22Rv1 (cell line): Measurements from ENCODE around the gene PLGRKT.

ENCODE experiments used
- H3K27ac ChIP-seq: fragments of 450-650 bp; 2 replicates; pipeline ENCODE4 v1.5.1; 2017
- CTCF ChIP-seq: fragments of 450-650 bp; IDR thresholded peaks from 2 replicates; pipeline ENCODE4 v1.5.1; 2017; ENCODE audit warnings: mild to moderate bottlenecking
- ZFX ChIP-seq: fragments of 450-650 bp; IDR thresholded peaks from 2 replicates; pipeline ENCODE4 v1.6.1; 2017; ENCODE audit warnings: antibody characterized with exemption, borderline replicate concordance

The PLGRKT gene

GRCh38 chr9:5428172-5428571 is 9.6 kb downstream of the PLGRKT start:
- TF ChIP-seq ZFX (no peak), CTCF (no peak)
- no peak overlapping the region for H3K27ac ChIP-seq

GRCh38 chr9:5427005-5427404 is 10.7 kb downstream of the PLGRKT start:
- TF ChIP-seq ZFX (no peak), CTCF (no peak)
- H3K27ac ChIP-seq: no peak overlapping the region

GRCh38 chr9:5425006-5425628 is 12.6 kb downstream of the PLGRKT start:
- H3K27ac ChIP-seq: no peak overlapping the region
- TF ChIP-seq ZFX (no peak), CTCF (peak; percentile 79)

- no peak for TF ChIP-seq ZFX
- TF ChIP-seq CTCF: no peak
These were observed 15.4 kb downstream of the PLGRKT start for GRCh38 chr9:5422276-5422675.

GRCh38 chr9:5421163-5421562 is 16.6 kb downstream of the PLGRKT start:
- no peak overlapping the region for H3K27ac ChIP-seq
- no peak for TF ChIP-seq ZFX
- no peak for TF ChIP-seq CTCF

More at GRCh38 chr9:5422276-5422675, 15.4 kb downstream of the PLGRKT start:
- H3K27ac ChIP-seq: no peak overlapping the region

- H3K27ac ChIP-seq: no peak overlapping the region
- no peak for TF ChIP-seq CTCF
- TF ChIP-seq ZFX: no peak
These were observed 17.7 kb downstream of the PLGRKT start for GRCh38 chr9:5419987-5420386.

- H3K27ac ChIP-seq: no peak overlapping the region
- no peak for TF ChIP-seq CTCF
- TF ChIP-seq ZFX: no peak
These were observed 19.2 kb downstream of the PLGRKT start for GRCh38 chr9:5418481-5418880.
